NCI-H446 (cell line): Measurements from ENCODE around the gene CAPN14.

Experiments used
- DNase-seq, 2 experiments: peaks; one replicate each; lab custom pipeline; 2025; lab: John Stamatoyannopoulos, UW

Gene CAPN14

GRCh38 chr2:31227110-31227509 lies 9.8 kb upstream of the CAPN14 start:
- DNase-seq: no peak

GRCh38 chr2:31226266-31226665 lies 9.0 kb upstream of the CAPN14 start:
- no peak for DNase-seq

DNA sequence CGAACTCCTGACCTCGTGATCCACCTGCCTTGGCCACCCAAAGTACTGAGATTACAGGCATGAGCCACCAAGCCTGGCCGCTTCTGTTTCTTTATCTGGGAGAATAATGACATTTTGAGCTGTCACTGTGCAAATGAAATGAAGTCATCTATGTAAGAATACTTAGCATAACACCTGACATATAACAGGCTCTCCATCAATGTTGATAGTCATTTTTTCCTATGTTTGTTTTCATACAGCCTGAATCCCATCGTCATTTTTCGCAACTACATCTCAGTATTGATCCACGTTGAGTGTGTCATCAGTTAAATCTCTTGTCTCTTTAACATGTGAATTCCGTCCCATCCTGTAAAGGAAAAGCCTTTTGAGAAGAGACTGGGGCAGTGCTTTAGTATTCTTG lies 6.4 kb upstream of the CAPN14 start:
- DNase-seq: no peak

- no peak for DNase-seq
Observed at GRCh38 chr2:31223026-31223425, 5.7 kb upstream of the CAPN14 start.

- DNase-seq: no peak
Observed at GRCh38 chr2:31222071-31222470, 4.8 kb upstream of the CAPN14 start.

DNA sequence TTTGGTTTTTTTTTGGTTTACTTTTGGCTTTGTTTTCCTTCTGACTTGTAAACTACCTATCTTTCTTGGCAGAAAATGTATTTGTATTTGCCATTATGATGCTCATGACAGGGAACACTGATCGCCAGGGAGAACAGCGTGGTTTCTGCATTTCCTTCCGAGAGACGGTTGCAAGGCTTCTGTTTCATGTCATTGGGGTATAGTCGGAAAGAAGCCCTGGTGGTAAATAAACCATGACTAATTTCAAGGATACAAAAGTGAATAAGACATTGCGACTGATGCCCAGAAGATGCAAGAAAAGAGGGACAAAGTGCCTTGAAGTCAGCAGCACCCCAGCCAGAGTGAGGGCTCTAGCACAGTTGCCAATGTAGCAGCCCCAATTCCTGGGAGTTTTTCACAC lies 4.2 kb upstream of the CAPN14 start:
- no peak for DNase-seq

- no peak for DNase-seq
Observed at GRCh38 chr2:31219131-31219969, 2.0 kb upstream of the CAPN14 start.

DNA sequence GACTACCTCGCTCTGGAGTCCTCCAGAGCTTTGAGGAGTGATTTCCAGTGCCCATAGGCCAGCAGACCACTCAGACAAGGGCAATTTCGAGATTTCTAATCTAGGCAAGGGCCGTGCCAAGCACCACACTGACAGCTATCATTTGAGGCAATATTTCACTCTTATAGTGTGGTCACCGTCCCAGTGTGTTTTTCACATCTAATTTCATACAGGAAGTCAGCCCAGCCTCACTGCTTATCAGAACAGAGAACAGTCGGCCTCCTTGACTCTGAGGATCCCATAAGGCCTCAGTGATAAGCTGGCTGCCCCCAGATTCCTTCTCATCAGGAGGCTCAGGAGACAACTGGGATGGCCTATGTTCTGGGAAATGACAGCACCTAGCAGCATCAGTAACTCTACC lies 581 bp downstream of the CAPN14 start:
- DNase-seq: no peak

DNA sequence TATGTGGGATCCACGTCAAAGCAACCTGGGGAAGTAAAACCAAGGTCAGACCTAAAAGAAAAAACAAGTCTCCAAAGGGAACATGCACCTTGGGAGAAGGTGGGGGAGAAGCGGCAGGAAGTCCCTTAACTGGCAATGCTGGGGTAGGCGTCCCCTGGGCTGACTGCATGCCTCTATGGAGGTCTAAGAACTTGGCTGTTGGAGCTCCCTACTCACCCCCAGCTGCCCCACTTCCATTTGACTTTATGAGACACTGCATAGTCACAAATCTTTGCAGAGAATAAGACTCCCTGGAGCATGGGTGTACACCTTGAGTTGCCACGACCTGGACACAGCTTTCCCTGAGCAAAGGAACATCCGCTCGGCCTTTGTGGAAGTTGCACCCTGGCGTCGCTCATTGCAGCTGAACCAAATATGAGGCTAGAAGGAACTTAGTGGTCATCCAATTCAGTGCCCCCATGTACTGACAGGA lies 2.8 kb downstream of the CAPN14 start:
- DNase-seq: no peak

DNA sequence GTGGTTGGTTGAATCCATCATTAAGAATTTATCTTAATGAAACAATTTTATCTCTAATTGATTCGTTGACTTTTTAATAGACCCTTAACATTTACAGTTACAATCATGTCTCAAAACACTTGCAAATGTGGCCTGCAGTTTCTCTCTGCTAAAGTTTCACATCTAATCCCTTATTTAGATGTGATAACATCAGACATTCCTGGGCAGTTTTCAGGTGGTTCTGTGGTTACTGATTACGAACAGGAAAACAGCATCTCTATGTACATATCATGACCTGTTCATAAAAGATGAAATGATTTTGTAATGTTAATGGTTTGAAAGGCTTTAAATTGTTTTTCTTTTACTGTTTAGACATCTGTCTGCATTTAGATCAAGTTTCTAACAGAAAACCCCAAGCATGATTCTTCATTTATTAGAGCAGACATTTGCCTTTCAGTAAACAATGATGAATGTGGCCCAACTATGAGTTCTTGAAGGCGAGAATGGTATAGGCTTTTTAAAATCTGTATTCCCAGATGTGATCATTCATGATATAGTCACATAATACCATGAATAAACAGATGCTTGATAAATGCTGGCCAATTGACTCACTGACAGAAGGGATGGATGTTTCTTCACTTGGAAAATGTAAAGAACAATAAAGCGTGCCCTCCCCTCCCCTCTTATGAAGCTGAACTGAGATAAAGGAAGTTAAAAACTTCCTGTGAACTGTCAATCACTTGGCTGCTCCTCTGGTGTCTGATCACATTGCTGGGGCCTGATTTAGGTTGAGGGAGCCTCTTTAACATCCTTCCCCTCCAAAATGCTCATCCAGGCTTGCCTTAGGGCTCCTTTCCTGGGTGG lies 3.5 kb downstream of the CAPN14 start:
- DNase-seq: no peak

DNA sequence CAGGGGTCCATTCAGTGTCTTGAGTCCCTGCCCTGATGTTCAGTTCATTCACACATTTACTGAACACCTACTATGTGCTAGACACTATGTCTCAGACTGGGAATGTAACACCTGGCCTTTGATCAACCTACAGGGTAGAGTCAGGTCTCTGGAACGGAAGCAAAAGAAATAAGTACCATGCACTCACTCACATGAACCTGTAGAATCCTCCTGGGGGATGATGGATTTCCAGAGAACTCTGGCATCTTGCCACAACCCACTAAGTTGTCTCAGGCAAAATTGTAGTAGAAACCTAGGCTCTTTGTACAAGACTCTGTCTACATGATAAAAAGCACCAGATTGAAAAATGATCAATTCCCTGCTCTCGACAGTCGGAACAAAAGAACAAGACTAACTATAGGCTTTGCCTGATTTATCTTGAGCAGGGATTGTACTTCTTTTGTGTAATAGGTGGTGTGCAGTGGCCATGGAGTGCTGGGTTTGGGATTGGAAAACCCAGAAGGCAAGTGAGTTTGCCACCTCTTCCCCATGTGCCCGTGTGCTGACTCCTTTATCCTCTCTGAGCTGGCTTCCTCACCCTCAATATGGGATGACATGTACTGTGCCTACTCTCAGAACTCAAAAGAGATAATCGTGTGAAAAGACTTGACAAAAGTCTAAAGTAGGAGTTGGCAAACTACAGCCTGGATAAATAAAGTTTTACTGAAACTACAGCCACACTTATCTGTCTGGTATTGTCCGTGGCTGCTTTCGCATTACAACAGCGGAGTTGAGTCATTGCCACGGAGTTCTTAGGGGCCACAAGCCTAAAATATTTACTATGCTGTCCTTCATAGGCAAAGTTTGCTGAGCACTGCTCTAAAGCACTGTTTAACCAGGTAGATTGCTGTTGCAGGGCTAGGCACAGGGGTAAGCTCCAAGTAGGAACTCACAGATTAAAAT lies 4.4 kb downstream of the CAPN14 start:
- no peak for DNase-seq

DNA sequence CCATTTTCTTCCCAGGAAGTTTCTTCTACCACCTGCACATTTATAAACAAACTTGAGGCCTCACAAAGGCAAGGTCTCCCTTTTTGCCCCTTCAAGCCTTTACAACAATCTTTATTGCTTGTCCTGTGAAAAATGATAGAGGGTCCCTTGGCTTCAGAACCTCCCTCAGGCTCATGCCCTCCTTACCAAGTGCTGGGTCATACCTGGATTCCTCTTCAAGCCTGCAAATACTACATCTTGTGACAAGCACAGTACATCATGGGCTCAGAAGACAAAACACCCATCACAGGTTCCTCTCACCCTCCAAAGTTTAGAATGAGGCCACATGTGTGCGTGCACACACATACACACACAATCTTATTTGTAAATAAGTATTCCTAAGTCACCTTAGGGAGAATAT lies 9.1 kb downstream of the CAPN14 start:
- no peak for DNase-seq

- DNase-seq: no peak
Observed at GRCh38 chr2:31207790-31208189, 9.5 kb downstream of the CAPN14 start.

GRCh38 chr2:31205613-31206012 lies 11.7 kb downstream of the CAPN14 start:
- DNase-seq: no peak

DNA sequence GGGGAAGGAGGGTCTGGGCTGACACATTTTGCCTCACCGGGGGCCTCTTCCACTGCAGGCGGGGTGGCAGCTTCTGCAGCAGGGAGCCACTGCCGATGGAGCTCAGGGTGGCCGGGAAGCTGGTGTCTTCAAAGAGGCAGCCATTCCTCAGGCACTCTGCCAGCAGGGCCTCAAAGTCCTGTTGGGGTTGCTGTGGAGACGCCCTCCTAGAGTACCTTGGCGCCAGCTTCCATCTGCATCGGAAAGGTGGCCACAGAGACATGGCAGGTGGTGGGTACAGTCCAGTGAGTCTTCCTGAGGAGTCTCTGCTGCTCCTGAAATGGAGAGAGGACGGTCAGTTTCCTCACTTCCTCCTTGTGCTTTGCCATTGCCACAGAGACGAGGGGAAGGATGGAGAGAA lies 12.1 kb downstream of the CAPN14 start:
- no peak for DNase-seq

DNA sequence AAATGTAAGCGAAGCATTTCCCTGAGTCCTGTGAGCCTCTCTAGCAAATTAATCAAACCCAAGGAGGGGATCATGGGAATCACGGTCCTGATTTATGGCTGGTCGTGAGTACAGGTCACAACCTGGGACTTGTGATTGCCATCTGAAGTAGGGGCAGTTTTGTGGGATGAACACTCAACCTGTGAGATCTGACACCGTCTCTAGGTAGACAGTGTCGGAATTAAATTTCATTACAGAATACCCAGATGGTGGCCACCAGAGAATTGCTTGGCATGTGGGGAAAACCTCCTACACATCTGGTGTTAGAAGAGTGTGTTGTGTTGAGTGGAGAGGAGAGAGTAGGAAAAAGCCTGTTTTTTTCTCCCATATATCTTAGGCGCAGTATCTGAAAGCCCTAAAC lies 12.5 kb downstream of the CAPN14 start:
- no peak for DNase-seq

- no peak for DNase-seq
Observed at GRCh38 chr2:31203916-31204315, 13.4 kb downstream of the CAPN14 start.

DNA sequence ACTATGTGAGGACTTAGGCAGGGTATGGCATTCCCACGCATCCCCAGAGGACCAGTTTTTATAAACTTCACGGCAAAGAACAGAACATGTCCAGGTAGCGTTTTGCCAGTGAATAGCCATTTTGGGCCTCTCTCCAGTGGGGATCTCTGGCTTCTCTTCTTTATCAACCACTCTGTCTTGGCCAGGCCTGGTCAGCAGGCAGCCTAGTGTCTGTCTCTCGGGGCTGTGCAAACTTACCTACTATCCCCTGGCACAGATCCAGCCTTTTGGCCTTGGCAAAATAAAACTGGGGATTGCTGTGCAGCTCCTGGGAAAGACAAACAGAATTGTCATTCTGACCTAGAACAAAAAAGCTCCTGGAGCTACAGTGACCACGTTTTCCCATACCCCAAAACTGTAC lies 14.5 kb downstream of the CAPN14 start:
- no peak for DNase-seq

DNA sequence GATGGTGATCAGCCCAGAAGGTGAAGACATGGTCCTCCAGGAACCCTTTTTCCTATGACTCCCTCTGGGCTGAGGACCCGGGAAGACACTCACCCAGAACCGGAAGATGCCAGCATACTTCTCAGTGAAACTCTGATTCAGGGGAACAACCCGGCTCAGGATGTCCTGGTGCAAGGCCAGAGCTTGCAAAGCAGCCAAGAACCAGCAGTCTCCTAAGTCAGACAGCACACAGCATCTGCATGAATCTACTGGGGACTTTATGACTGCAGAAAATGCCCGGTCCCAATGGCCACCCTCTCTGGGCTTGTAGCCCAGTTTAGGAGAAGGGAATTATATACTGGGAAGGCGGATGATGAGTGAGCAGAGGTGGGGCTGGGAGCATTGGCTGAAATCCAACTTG lies 15.3 kb downstream of the CAPN14 start:
- DNase-seq: no peak

- no peak for DNase-seq
Observed at GRCh38 chr2:31200972-31201371, 16.3 kb downstream of the CAPN14 start.

DNA sequence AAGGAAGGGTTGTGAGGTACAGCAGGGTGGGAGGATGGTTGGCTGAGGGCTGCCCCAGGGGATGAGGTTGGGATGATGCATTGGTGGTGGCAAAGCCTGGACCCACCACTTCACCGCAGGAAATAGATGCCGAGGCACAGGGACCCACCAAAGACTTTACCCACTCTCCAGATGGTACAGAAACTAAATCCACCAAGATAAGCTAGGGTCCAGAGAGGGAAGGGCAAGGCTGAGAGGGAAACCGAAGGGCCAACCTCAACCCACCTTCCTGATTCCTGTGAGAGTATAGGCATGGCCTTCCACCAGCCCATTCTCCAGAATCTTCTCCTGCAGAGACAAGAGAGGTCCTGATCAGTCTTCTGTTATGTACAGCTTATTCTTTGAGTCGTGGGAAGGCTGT lies 18.1 kb downstream of the CAPN14 start:
- no peak for DNase-seq

DNA sequence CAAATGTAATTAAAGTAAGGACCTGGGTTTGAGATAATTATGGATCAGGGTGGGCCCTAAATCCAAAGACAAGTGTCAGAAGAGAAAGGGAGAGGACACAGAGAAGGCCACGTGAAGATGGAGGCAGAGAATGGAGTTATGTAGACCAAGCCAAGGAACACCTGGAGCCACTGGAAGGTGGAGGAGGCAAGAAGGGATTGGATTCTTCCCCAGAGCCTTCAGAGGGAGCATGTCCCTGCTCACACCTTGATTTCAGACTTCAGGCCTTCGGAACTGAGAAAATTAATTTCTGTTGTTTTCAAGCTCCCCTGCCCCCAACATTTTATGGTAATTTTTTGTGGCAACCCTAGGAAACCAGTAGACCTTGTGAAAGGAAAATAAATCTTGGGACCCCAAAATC lies 19.6 kb downstream of the CAPN14 start:
- no peak for DNase-seq
